Erythroblast (primary cell): ENCODE results near the gene SGSH.
"Not testable (repeated sequence)": the region's sequence is repeated elsewhere in the genome, so short reads cannot be mapped to it uniquely, and the experiment has no call there.

Experiments used
- DNase-seq, 2 experiments: peaks; one replicate each; lab custom pipeline; 2025; lab: John Stamatoyannopoulos, UW
- GATA1 ChIP-seq: IDR thresholded peaks from 2 replicates; pipeline ENCODE4 v1.6.1; 2011; ENCODE audit warnings: low read depth, mild to moderate bottlenecking, control low read depth, low read length, moderate library complexity
- POLR2A ChIP-seq: IDR thresholded peaks from 2 replicates; pipeline ENCODE4 v1.6.1; 2011; ENCODE audit warnings: mild to moderate bottlenecking, low read length

SGSH gene

DNA sequence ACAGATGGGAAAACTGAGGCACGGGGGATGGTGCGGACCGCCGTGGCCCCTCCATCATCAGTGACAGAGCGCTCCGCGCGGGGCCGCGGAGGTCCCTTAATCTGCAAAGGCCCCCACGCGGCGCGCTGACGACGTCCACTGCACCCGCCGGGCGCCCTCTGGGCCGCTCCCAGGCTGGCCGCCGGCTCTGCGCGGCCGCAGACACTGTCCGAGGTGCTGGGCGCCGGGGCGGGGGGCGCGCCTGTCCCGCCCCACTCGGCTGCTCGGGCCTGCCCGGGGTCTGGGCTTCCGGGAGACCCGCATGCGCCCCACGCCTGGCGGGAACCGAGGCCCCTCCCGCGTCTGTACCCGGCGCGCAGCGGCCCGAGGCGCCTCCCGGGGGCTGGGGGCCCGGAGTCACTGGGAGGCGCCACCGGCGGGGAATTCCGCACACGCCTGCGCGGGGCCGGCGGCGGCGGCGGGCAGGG lies 40.0 kb upstream of the SGSH start:
- DNase-seq: peak; percentile 81 to 89
- no peak for TF ChIP-seq GATA1
- TF ChIP-seq POLR2A: peak; percentile 61

DNA sequence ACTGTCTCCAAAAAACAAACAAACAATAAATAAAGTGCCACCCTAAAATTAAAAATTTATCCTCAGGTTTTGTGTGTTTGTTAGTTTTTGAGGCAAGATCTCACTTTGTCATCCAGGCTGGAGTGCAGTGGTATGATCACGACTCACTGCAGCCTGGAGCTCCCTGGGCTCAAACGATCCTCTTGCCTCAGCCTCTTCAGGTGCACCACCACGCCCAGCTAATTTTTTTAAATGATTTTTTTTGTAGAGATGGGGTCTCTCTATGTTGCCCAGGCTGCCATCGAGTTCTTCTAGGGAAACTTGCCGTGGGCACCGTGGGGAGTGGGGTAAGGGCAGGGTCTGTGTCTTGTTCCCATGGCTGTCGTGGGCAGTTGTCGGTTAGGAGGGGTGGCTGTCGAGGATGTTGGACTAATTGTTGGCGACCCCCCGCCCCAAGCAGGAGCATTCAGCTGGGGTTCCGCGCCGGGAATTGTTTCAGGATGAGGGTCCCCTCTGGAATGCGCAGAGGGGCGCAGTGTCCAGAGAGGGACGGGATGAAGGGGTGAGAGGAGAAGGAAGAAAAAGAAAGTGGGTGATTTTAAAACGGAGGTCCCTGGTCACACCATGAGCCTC lies 39.4 kb upstream of the SGSH start:
- peak; percentile 29 to 69 for DNase-seq
- TF ChIP-seq POLR2A (no peak), GATA1 (no peak)

DNA sequence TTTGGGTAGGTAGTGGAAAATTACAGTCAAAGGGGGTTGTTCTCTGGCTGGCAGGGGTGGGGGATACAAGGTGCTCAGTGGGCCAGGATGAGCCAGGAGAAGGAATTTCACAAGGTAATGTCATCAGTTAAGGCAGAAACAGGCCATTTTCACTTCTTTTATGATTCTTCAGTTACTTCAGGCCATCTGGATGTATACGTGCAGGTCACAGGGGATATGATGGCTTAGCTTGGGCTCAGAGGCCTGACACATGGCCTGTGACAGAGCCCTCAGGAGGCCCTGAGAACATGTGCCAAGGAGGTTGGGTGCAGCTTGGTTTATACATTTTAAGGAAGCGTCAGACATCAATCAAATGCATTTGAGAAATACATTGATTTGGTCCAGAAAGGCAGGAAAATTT lies 38.2 kb upstream of the SGSH start:
- not testable (repeated sequence) for DNase-seq

DNA sequence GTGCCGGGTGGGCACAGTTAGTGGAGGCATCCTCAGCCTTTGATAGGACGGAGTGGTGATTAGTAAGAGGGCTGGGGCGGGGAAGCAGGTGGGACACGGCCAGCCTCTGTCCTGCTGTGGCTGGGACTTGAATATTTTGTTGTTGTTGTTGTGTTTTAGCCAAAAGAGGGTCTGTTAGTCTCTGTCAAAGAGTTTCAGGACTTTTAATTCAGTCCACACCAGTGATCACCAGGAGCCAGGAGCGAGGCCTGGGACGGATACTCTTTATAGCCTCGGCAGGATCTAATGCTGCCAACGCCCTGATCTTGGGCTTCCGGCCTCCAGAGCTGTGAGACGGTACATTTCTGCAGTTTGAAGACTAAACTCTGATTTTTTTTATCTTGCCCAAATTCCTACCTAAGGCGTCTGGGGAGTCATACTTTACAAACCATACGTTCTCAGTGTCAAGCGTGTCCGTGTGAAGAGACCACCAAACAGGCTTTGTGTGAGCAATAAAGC lies 37.6 kb upstream of the SGSH start:
- DNase-seq: no peak
- no peak for TF ChIP-seq POLR2A
- no peak for TF ChIP-seq GATA1

DNA sequence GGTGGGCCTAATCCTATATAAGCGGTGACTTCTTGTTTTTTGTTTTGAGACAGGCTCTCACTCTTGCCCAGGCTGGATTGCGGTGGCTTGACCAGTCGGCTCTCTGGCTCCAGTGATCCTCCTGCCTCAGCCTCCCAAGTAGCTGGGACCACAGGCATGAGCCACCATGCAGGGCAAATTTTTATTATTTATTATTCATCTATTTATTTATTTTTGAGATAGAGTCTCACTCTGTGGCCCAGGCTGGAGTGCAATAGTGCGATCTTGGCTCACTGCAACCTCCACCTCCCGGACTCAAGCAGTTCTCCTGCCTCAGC lies 35.9 kb upstream of the SGSH start:
- no peak for TF ChIP-seq POLR2A
- no peak for TF ChIP-seq GATA1
- DNase-seq: no peak

DNA sequence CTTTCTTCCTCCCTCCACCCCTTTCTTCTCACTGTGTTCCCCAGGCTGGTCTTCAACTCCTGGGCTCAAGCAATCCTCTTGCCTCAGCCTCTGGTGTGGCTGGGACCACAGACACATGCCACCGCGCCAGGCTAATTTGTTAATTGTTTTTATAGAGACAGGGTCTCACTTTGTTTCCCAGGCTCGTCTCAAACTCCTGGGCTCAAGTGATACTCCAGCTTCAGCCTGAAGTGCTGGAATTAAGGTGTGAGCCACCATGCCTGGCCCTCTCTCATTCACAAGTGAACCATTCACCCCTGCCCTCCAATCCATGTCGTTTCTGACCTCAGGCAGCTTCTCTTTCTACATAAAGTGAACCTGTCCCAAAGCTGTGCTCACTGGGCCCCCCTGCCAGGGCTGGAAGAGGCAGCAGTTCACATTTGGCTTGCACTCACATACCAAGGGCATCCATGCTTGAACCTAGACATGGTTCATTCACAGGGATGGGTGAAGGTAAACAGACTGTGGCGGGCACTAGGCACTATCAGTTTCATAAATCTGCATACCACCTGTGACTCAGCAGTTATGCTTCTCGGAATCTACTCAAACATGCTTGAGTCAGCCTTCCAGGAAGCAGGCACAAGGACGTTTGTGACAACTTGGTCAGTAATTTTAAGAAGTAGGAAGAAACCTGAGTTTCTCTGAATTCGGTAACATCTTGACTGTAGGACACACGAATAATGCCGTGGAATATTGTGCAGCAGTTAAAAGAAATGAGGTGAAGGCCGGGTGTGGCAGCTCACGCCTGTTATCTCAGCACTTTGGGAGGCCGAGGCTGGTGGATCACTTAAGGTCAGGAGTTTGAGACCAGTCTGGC lies 34.5 kb upstream of the SGSH start:
- TF ChIP-seq GATA1 (peak; percentile 62), POLR2A (peak; percentile 72)
- peak; percentile 91 to 93 for DNase-seq

DNA sequence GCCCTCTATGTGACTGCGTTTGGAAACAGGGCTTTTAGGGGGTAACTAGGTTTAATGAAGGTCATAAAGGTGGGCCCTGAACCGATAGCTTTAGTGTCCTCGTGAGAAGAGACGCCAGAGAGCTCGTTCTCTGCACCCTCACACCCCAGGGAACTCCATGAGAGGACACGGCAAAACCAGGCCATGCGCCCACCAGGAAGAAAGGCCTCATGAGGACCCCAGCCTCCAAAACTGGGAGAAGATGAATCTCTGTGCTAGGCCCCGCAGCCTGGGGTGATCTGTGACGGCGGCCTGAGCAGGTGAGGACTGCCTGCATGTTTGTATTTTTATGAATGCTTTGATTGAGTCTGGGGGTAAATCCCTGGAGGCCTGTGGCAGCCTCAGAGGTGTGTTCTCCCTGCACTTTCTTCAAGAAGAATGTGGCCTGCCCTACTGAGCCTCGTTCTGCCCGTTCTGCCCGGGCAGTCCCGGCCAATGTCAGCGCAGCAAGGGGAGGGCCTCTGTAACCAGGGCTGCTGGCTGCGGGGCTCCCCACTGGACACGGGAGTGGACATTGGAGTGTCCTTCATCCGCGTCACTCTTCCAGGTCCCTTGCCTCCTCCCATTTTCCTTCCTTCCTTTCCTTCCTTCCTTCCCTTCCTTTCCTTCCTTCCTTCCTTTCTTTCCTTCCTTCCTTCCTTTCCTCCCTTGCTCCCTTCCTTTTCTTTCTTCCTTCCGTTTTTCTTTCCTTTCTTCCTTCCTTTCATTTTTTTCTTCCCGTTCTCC lies 33.7 kb upstream of the SGSH start:
- peak in 1 of 2 experiments; percentile 17 for DNase-seq
- no peak for TF ChIP-seq POLR2A
- TF ChIP-seq GATA1: no peak

DNA sequence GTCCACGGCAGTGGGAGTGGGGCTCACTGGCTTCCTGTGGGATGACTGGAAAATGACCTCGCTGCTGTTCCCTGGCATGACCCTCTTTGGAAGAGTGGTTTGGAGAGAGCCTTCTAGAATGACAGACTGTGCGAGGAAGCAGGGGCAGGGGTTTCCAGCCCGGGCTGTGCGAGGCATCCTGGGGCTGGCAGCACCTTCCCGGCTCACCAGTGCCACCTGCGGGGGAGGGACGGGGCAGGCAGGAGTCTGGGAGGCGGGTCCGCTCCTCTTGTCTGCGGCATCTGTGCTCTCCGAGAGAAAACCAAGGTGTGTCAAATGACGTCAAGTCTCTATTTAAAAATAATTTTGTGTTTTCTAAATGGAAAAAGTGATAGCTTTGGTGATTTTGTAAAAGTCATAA lies 32.7 kb upstream of the SGSH start:
- peak; percentile 45 to 66 for DNase-seq
- no peak for TF ChIP-seq GATA1
- no peak for TF ChIP-seq POLR2A

DNA sequence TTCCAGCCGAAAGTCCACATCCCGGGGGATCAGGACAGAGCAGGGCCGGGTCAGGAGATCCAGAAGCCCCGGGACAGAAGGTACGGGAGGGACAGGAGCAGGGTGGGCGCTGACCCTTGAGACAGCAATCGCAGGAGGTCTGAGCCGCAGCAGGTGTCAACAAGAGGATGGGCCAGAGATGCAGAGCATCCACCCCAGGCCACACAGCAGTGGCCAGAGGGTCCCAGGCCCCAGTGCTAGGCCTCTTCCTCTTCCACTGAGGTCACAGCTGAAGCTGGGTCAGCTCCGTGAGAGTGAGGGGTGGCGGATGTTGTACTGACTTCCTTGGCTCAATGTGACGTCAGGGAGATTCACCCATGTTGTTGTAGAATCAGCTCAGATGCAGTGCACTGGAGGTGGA lies 31.8 kb upstream of the SGSH start:
- DNase-seq: no peak
- TF ChIP-seq GATA1 (no peak), POLR2A (no peak)

DNA sequence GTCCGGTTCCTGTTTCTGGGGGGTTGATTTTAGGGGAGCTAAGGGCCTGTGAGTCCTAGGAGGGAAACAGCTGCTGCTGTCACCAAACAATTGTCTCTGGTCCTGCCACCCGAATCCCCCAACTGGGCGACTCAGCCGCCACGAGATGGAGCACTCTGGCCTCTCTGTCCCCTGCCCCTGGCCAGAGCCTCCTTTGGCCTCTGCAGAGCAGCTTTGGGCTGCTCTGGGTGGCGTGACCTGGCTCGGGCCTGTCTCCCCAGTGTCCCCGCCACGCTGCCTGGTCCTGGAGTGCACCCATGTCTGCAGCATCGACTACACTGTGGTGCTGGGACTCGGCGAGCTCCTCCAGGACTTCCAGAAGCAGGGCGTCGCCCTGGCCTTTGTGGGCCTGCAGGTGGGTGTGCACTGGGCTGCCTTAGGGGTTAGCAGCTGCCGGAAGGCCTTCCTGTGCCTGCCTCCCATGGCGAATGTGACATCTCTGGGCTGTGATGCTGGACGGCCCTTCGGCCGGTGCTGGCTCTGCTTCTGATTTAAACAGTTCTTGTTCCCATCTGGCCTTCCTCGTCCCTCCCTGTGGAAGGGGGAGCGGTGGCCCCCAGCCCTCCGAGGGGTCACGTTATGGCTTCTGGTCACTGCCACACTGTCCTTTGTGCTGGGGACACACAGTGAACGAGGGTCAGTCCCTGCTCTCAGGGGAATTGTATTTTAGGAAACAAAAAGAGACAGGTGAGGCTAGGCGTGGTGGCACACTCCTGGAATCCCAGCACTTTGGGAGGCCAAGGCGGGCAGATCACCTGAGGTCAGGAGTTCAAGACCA lies 29.0 kb upstream of the SGSH start:
- DNase-seq: peak in 1 of 2 experiments; percentile 19
- TF ChIP-seq POLR2A (no peak), GATA1 (no peak)

DNA sequence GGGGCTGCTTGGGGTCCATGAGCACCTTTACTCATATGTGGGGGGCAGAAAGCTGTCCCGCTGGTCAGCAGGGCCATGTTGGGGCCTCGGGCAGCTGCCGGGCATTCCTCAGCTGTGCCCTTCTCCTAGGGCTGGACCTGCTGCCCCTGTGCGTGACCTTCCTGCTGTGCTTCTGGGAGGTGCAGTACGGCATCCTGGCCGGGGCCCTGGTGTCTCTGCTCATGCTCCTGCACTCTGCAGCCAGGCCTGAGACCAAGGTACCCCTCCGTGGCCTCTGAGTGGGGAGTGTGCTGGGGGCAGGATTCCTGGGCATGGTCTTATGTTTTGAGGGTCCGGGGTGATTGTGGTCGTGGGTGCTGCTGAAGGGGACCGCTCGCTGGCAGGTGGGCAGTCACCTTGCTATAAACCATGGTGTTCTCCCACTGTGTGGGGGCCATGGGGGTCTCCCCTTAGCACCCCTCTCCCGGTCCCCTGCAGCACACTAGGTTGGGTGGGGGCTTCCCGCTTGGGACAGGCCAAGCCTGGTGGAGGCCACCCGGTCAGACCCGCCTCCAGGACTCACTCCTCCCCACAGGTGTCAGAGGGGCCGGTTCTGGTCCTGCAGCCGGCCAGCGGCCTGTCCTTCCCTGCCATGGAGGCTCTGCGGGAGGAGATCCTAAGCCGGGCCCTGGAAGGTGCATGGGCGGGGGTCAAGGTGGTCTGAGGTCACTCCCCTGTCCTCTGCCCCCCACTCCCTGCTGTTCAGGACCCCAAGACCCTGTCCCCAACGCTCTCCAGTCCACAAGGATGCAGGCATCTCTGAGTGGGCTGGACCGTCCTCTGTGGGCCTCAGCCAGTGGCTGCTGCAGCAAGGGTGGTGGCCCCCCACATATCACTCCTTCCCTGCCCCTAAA lies 28.1 kb upstream of the SGSH start:
- TF ChIP-seq POLR2A: no peak
- TF ChIP-seq GATA1: no peak
- no peak for DNase-seq

DNA sequence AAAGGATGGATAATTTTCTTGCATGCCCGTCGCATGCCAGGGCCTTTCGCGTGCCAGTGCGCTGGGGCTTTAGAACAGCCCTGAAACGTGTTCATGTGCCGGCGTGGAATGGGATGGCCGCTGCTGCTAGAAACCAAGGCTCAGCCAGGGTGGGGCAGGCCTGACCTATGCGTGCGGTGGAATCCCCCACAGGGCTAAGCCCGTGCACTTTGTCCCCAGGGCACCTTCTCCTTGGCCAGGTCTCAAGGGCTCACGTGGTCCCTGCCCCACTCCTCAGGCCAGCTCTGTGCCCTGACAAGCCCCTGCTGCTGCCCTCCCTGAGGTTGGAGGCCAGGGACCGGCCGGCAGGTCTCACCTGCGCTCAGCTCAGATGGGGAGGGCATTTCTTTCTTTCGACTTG lies 27.4 kb upstream of the SGSH start:
- no peak for DNase-seq
- TF ChIP-seq GATA1 (no peak), POLR2A (no peak)
